Measurements from ENCODE around the gene AP2B1. TPM values are rescaled to one million over a fixed set of nuclear protein-coding genes. Genes with fewer than 3 reads are reported as not detected.
"Not testable (repeated sequence)": the region's sequence is repeated elsewhere in the genome, so short reads cannot be mapped to it uniquely, and the experiment has no call there.

AP2B1 gene
- total and polyA plus RNA-seq, 4 donors, result 8.7 to 55.6 (median 22.3) TPM

GRCh38 chr17:35609831-35610230 lies 22.7 kb downstream of the AP2B1 start:
- H3K9ac ChIP-seq (ENCODE audit: low read depth in 1 of 2, low read length in 2 of 2), result no peak overlapping the region
- no peak overlapping the region for H3K27ac ChIP-seq (ENCODE audit: low read depth in 1 of 2, low read length in 2 of 2)
- no peaks in the 10 kb centered on the region for H3K4me1 ChIP-seq (ENCODE audit: control insufficient read depth in 4 of 4, insufficient read depth in 4 of 4, low read length in 3 of 4)
- TF ChIP-seq GABPA (IDR thresholded peaks at IDR 0.05 in 1 of 2, conservative IDR thresholded peaks at IDR 0.05 in 1 of 2), result no peak
- no peak for TF ChIP-seq HNF4A (conservative IDR thresholded peaks at IDR 0.05)
- no peak for TF ChIP-seq CTCF (IDR thresholded peaks at IDR 0.05; ENCODE audit: low read depth, low read length, missing input control)
- no peak for TF ChIP-seq FOXA1 (IDR thresholded peaks at IDR 0.05)
- TF ChIP-seq MAX (IDR thresholded peaks at IDR 0.05), result no peak
- no peak for TF ChIP-seq RXRA (IDR thresholded peaks at IDR 0.05)
- no peak for TF ChIP-seq ZBTB33 (IDR thresholded peaks at IDR 0.05)
- TF ChIP-seq SP1 (IDR thresholded peaks at IDR 0.05), result no peak
- TF ChIP-seq ATF3 (IDR thresholded peaks at IDR 0.05), result no peak
- no peak for TF ChIP-seq RAD21 (IDR thresholded peaks at IDR 0.05)
- no peak for TF ChIP-seq HNF4G (IDR thresholded peaks at IDR 0.05)
- no peak for TF ChIP-seq REST (IDR thresholded peaks at IDR 0.05)
- TF ChIP-seq NR2F2 (IDR thresholded peaks at IDR 0.05), result no peak
- no peak for TF ChIP-seq JUND (IDR thresholded peaks at IDR 0.05)
- TF ChIP-seq TAF1 (conservative IDR thresholded peaks at IDR 0.05), result no peak
- no peak for TF ChIP-seq FOXA2 (IDR thresholded peaks at IDR 0.05)
- TF ChIP-seq YY1 (IDR thresholded peaks at IDR 0.05), result no peak
- TF ChIP-seq EGR1 (IDR thresholded peaks at IDR 0.05; ENCODE audit: low read depth in 2 of 2), result no peak
- no peaks in the 10 kb centered on the region for H3K27me3 ChIP-seq (ENCODE audit: control insufficient read depth in 4 of 4, insufficient read depth in 4 of 4, low read length in 3 of 4)
- H3K4me3 ChIP-seq (ENCODE audit: low read depth in 1 of 3, low read length in 3 of 3), result no peak overlapping the region
- no peaks in the 10 kb centered on the region for H3K9me3 ChIP-seq (ENCODE audit: control insufficient read depth in 4 of 4, low read length in 3 of 4)
- peaks cover 0 to 35% (median 30%) of the 10 kb centered on the region in 4 donors for H3K36me3 ChIP-seq (ENCODE audit: control insufficient read depth in 4 of 4, insufficient read depth in 3 of 4, low read depth in 1 of 4, low read length in 3 of 4)
- DNase-seq (ENCODE audit: low spot score), result no peak
- 97% methylated on average over 4 of the region's 4 CpGs for WGBS

- not testable (repeated sequence) for H3K27ac ChIP-seq (ENCODE audit: low read depth in 1 of 2, low read length in 2 of 2); H3K9ac ChIP-seq (ENCODE audit: low read depth in 1 of 2, low read length in 2 of 2); H3K27me3 ChIP-seq (ENCODE audit: control insufficient read depth in 4 of 4, insufficient read depth in 4 of 4, low read length in 3 of 4); H3K9me3 ChIP-seq (ENCODE audit: control insufficient read depth in 4 of 4, low read length in 3 of 4); H3K4me3 ChIP-seq (ENCODE audit: low read depth in 1 of 3, low read length in 3 of 3); DNase-seq (ENCODE audit: low spot score); H3K4me1 ChIP-seq (ENCODE audit: control insufficient read depth in 4 of 4, insufficient read depth in 4 of 4, low read length in 3 of 4)
- H3K36me3 ChIP-seq (ENCODE audit: control insufficient read depth in 4 of 4, insufficient read depth in 3 of 4, low read depth in 1 of 4, low read length in 3 of 4), result peaks cover 0 to 31% (median 28%) of the 10 kb centered on the region in 4 donors
- 89% methylated on average over 12 of the region's 12 CpGs for WGBS
Observed at GRCh38 chr17:35610746-35611145, 23.6 kb downstream of the AP2B1 start.

All from liver (tissue), 9 donors.